ENCODE measurements around the gene CCL18.
"Not testable (repeated sequence)": the region's sequence is repeated elsewhere in the genome, so short reads cannot be mapped to it uniquely, and the experiment has no call there.

CCL18 gene

GRCh38 chr17:36104701-36105181 is 40.7 kb downstream of the CCL18 start:
- DNase-seq (ENCODE audit: low spot score) = no peak

GRCh38 chr17:36105781-36106492 is 41.9 kb downstream of the CCL18 start:
- DNase-seq (ENCODE audit: low spot score) = no peak

DNA sequence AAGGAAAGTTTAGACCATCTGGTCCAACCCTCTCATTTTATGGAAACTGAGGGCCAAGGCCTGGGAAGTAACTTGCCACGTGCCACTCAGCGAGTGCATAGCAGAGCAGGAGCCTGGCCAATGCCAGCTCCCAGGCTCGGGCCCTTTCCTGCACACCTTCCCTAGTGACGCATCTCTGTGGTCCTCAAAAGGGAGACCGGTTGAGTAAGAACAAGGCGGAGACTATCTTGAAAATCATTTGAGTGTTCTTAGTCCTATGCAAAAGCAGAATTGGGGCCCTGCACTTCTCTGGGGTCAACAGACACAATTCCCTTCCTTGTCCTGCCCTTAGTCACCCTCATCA is 42.4 kb downstream of the CCL18 start:
- no peak for DNase-seq (ENCODE audit: low spot score)

GRCh38 chr17:36107660-36108059 is 43.6 kb downstream of the CCL18 start:
- DNase-seq (ENCODE audit: low spot score) = no peak

GRCh38 chr17:36108265-36108664 is 44.2 kb downstream of the CCL18 start:
- not testable (repeated sequence) for DNase-seq (ENCODE audit: low spot score)

DNA sequence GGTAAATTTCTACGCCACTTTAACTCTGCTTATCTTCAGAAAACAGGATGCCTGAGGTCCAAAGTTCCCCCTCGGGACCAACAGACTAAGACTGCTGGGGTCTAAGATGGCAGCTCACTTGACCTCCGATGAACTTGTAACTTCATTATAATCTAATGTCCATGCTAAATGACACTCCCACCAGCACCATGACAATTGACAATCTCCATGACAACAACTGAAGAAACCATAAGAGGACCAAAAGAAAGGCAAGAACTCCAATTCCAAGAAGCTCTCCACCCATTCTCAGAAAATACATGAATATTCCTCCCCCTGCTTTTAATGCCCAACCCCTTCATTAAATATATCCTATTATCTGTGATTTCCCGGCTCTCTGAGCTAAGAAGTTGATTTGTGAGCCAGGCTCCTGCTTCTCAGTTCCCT is 47.0 kb downstream of the CCL18 start:
- DNase-seq (ENCODE audit: low spot score) = no peak

GRCh38 chr17:36112572-36112971 is 48.5 kb downstream of the CCL18 start:
- DNase-seq (ENCODE audit: low spot score) = no peak

DNA sequence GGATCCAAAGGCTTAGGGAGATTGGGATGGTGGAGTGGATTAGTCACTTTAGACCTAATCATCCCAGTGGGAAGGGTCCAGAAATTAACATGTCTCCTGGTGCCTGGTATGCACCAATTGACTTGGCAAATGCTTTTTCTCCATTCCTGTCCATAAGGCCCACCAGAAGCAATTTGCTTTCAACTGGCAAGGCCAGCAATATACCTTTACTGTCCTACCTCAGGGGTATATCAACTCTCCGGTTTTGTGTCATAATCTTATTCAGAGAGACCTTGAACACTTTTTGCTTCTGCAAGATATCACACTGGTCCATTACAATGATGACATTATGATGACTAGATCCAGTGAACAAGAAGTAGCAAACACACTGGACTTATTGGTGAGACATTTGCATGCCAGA is 49.1 kb downstream of the CCL18 start:
- DNase-seq (ENCODE audit: low spot score) = not testable (repeated sequence)

GRCh38 chr17:36114971-36115648 is 51.0 kb downstream of the CCL18 start:
- DNase-seq (ENCODE audit: low spot score) = not testable (repeated sequence)

DNA sequence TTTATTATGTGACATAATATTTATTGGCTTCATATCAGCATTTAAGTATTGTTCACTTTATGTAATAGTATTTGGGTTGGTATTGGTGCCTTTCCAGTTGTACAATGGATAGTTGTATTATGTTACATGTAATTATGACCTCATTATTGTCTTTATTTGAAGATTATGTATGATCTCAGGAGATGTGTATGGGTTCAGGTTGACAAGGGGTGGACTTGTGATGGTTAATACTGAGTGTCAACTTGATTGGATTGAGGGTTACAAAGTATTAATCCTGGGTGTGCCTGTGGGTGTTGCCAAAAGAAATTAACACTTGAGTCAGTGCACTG is 51.5 kb downstream of the CCL18 start:
- DNase-seq (ENCODE audit: low spot score) = not testable (repeated sequence)

DNA sequence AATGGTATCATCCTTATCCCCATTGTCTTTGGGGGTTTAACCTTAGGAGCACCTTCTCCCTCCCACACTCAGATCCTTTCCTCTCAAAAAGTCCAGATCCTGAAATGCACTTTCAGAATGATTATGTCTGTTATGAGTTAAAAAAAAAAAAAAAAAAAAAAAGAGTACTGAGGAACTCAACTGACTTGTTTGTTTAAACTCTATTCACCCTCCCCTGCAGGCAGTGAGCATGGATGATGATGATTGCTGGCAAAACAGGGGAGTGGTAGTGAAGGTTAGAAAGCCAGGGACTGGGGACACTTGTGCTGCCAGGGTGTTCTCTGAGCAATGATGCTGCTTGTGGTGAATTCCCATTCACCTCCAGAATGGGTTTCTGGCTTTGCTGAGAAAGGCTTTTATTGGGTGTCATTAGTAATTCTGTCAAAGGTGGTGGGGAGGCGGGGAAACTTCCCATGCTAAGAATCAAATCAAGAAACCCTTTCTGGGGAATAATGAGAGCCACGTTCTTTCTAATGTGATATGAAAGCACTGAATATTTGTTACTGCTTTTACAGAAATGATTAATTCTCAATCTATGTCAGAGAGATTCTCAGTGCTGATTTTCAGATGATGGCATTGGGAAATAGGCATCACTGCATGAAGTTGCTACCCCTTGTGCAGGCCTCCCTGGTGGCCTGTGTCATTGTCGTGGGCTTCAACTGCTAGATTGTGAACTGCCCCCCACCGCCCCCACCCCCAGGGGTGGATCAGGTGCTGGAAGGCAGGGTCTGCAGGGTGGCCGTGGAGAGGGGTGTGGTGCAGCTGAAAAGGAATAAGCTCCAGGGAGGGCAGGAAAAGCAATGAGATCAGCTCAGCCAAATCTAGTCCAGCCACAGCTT is 53.7 kb downstream of the CCL18 start:
- no peak for DNase-seq (ENCODE audit: low spot score)

- DNase-seq (ENCODE audit: low spot score) = no peak
These were observed 54.6 kb downstream of the CCL18 start for GRCh38 chr17:36118477-36119353.

DNA sequence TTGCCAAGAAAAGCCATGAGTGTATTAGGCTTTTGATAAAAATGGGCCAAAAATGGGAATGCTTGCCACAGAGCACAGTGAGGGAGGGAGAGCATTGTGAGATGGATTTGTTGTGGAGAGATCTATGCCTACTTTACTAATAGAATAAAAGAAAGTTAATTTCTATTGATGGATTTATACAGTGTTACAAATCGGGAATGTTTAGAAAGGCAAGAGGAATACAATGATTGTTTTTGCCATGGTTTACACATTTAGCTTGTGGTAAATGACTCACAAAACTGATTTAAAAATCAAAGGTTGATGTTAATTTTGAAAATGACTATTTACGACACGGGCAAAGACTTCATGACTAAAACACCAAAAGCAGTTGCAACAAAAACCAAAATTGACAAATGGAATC is 56.1 kb downstream of the CCL18 start:
- DNase-seq (ENCODE audit: low spot score) = no peak

DNA sequence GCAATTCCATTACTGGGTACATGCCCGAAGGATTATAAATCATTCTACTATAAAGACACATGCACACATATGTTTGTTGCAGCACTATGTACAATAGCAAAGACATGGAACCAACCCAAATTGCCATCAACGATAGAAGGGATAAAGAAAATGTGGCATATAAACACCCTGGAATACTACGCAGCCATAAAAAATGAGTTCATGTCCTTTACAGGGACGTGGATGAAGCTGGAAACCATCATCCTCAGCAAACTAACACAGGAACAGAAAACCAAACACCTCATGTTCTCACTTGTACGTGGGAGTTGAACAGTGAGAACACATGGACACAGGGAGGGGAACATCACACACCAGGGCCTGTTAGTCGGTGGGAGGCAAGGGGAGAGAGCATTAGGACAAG is 57.0 kb downstream of the CCL18 start:
- not testable (repeated sequence) for DNase-seq (ENCODE audit: low spot score)

All from AG08396 (cell line).